NB4 (cell line): Measurements from ENCODE around the gene ME3.

Experiments
- MAX ChIP-seq: IDR thresholded peaks from 2 replicates; pipeline ENCODE4 v1.6.1; 2011; ENCODE audit warnings: low read depth, low read length
- POLR2A ChIP-seq: IDR thresholded peaks from 2 replicates; pipeline ENCODE4 v1.6.1; 2011; ENCODE audit warnings: mild to moderate bottlenecking; ENCODE audit not compliant: insufficient read length; ENCODE audit errors: extremely low read depth
- TF ChIP-seq, protein P1 (sequence below): IDR thresholded peaks from one replicate; pipeline ENCODE4 v1.5.1; 2012; ENCODE audit warnings: low read depth, low read length

GRCh38 chr11:86575927-86576326, 96.5 kb downstream of the ME3 start:
- TF ChIP-seq, protein P1, sequence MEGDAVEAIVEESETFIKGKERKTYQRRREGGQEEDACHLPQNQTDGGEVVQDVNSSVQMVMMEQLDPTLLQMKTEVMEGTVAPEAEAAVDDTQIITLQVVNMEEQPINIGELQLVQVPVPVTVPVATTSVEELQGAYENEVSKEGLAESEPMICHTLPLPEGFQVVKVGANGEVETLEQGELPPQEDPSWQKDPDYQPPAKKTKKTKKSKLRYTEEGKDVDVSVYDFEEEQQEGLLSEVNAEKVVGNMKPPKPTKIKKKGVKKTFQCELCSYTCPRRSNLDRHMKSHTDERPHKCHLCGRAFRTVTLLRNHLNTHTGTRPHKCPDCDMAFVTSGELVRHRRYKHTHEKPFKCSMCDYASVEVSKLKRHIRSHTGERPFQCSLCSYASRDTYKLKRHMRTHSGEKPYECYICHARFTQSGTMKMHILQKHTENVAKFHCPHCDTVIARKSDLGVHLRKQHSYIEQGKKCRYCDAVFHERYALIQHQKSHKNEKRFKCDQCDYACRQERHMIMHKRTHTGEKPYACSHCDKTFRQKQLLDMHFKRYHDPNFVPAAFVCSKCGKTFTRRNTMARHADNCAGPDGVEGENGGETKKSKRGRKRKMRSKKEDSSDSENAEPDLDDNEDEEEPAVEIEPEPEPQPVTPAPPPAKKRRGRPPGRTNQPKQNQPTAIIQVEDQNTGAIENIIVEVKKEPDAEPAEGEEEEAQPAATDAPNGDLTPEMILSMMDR = no peak
- TF ChIP-seq POLR2A = no peak
- no peak for TF ChIP-seq MAX
